Activated CD8-positive, alpha-beta T cell treated with anti-CD3 and anti-CD28 coated beads for 36 hours (primary cell): Measurements from ENCODE around the gene KCNJ15. TPM values are rescaled to one million over a fixed set of nuclear protein-coding genes. Genes with fewer than 3 reads are reported as not detected.

Experiments
- ATAC-seq: fragments of 200-7000 bp; cut with Tn5 transposase; one replicate; pipeline ENCODE4 v1.10.0; 2021; ENCODE audit warnings: mild to moderate bottlenecking, moderate library complexity
- CTCF ChIA-PET: fragments of 350-600 bp; sonication (Branson Sonifier 250); formaldehyde crosslinking; loops from one replicate; lab custom pipeline; 2021; ENCODE audit warnings: antibody characterized with exemption; lab: Charles Lee
- POLR2A ChIA-PET: fragments of 350-600 bp; sonication (Branson Sonifier 250); formaldehyde crosslinking; loops from one replicate; lab custom pipeline; 2021; ENCODE audit warnings: antibody characterized with exemption; lab: Charles Lee
- DNase-seq: peaks from one replicate; pipeline ENCODE4 v3.0.0-alpha.2; 2020
- H3K27ac Mint-ChIP-seq: one replicate; pipeline ENCODE4 v1.8.0; 2021; ENCODE audit warnings: mild to moderate bottlenecking, mixed read lengths
- H3K27me3 Mint-ChIP-seq: one replicate; pipeline ENCODE4 v1.8.0; 2021; ENCODE audit warnings: mixed read lengths
- H3K36me3 Mint-ChIP-seq: one replicate; pipeline ENCODE4 v1.8.0; 2021; ENCODE audit warnings: low read depth, mixed read lengths
- H3K4me1 Mint-ChIP-seq: one replicate; pipeline ENCODE4 v1.8.0; 2021; ENCODE audit warnings: low read depth, mixed read lengths
- H3K4me3 Mint-ChIP-seq: one replicate; pipeline ENCODE4 v1.8.0; 2021; ENCODE audit warnings: mild to moderate bottlenecking, moderate library complexity, mixed read lengths
- H3K9me3 Mint-ChIP-seq: one replicate; pipeline ENCODE4 v1.8.0; 2021; ENCODE audit warnings: mixed read lengths
- CTCF ChIP-seq: fragments of 200-600 bp; IDR thresholded peaks from one replicate; pipeline ENCODE4 v1.8.0; 2022; ENCODE audit warnings: antibody characterized with exemption, mild to moderate bottlenecking
- intact Hi-C: fragments of 100-400 bp; cut with micrococcal nuclease; formaldehyde crosslinking; loops from one replicate; pipeline ENCODE4 v1.10.0; 2022
- total RNA-seq, 2 experiments: library from RNA; stranded (reverse); gene quantifications; one replicate each; pipeline ENCODE4 v1.2.3, GENCODE V29; 2021

The KCNJ15 gene
- total RNA-seq, 2 experiments from 2014 or later: 0.43 TPM; not detected in 1

- H3K4me1 Mint-ChIP-seq: no peaks in the 10 kb centered on the region
- H3K27me3 Mint-ChIP-seq: no peaks in the 10 kb centered on the region
- ChIA-PET POLR2A (no interaction called here), CTCF (interaction anchor here (0.9 to 3.0 kb wide), 4 partner anchors 10 to 20 kb away, joined by 3 to 13 read pairs (median 6); no protein-coding TSS in a partner anchor)
- H3K9me3 Mint-ChIP-seq: no peaks in the 10 kb centered on the region
- no peak overlapping the region for H3K4me3 Mint-ChIP-seq
- ATAC-seq (no peak), DNase-seq (no peak)
- intact Hi-C loops: no loop called here
- no peak overlapping the region for H3K27ac Mint-ChIP-seq
- no peak for TF ChIP-seq CTCF
- H3K36me3 Mint-ChIP-seq: no peaks in the 10 kb centered on the region
These were observed 85.9 kb downstream of the KCNJ15 start for GRCh38 chr21:38342739-38343138.

- POLR2A ChIA-PET: no interaction called here
- Mint-ChIP-seq H3K9me3 (no peaks in the 10 kb centered on the region), H3K4me3 (no peak overlapping the region), H3K36me3 (no peaks in the 10 kb centered on the region), H3K27ac (no peak overlapping the region), H3K27me3 (no peaks in the 10 kb centered on the region), H3K4me1 (peaks cover 2% of the 10 kb centered on the region)
- TF ChIP-seq CTCF: no peak
- intact Hi-C loops: no loop called here
- CTCF ChIA-PET: interaction anchor here (0.9 to 3.0 kb wide), 4 partner anchors 9 to 21 kb away, joined by 3 to 13 read pairs (median 6); no protein-coding TSS in a partner anchor
- no peak for DNase-seq
- ATAC-seq: no peak
These were observed 86.9 kb downstream of the KCNJ15 start for GRCh38 chr21:38343691-38344090.

GRCh38 chr21:38346286-38346685 is 89.5 kb downstream of the KCNJ15 start:
- ChIA-PET POLR2A (no interaction called here), CTCF (interaction anchor here (1.2 kb wide), 1 partner anchor 10 kb away, joined by 3 read pairs; no protein-coding TSS in a partner anchor)
- Mint-ChIP-seq H3K4me1 (peaks cover 5% of the 10 kb centered on the region), H3K36me3 (no peaks in the 10 kb centered on the region), H3K27ac (no peak overlapping the region), H3K4me3 (no peak overlapping the region), H3K9me3 (no peaks in the 10 kb centered on the region), H3K27me3 (no peaks in the 10 kb centered on the region)
- TF ChIP-seq CTCF: no peak
- intact Hi-C loops: no loop called here
- no peak for DNase-seq
- no peak for ATAC-seq

- H3K4me3 Mint-ChIP-seq: no peak overlapping the region
- H3K4me1 Mint-ChIP-seq: peaks cover 9% of the 10 kb centered on the region
- DNase-seq: peak; percentile 11
- no peaks in the 10 kb centered on the region for H3K27me3 Mint-ChIP-seq
- no peak for TF ChIP-seq CTCF
- no peak overlapping the region for H3K27ac Mint-ChIP-seq
- no peaks in the 10 kb centered on the region for H3K36me3 Mint-ChIP-seq
- H3K9me3 Mint-ChIP-seq: no peaks in the 10 kb centered on the region
- ChIA-PET POLR2A (no interaction called here), CTCF (no interaction called here)
- intact Hi-C loops: no loop called here
- ATAC-seq: peak; percentile 39
These were observed 92.4 kb downstream of the KCNJ15 start for GRCh38 chr21:38349111-38349746.

- POLR2A ChIA-PET: no interaction called here
- intact Hi-C loops: loop anchor here (5.0 kb wide), 1 partner anchor 133 kb away; no protein-coding TSS in a partner anchor
- H3K27me3 Mint-ChIP-seq: peaks cover 3% of the 10 kb centered on the region
- TF ChIP-seq CTCF: no peak
- no peaks in the 10 kb centered on the region for H3K9me3 Mint-ChIP-seq
- no peak for DNase-seq
- CTCF ChIA-PET: interaction anchor here (6.8 kb wide), 1 partner anchor 192 kb away, joined by 55 read pairs; no protein-coding TSS in a partner anchor
- no peaks in the 10 kb centered on the region for H3K36me3 Mint-ChIP-seq
- ATAC-seq: no peak
- H3K4me3 Mint-ChIP-seq: no peak overlapping the region
- no peak overlapping the region for H3K27ac Mint-ChIP-seq
- peaks cover 9% of the 10 kb centered on the region for H3K4me1 Mint-ChIP-seq
These were observed 93.2 kb downstream of the KCNJ15 start for GRCh38 chr21:38349977-38350376.
